Measurements from ENCODE around the gene PCDH15. TPM values are rescaled to one million over a fixed set of nuclear protein-coding genes. Genes with fewer than 3 reads are reported as not detected.

PCDH15 gene
- total and polyA plus RNA-seq, 2 of the 4 experiments (the other 2 are of a cell fraction), result not detected

DNA sequence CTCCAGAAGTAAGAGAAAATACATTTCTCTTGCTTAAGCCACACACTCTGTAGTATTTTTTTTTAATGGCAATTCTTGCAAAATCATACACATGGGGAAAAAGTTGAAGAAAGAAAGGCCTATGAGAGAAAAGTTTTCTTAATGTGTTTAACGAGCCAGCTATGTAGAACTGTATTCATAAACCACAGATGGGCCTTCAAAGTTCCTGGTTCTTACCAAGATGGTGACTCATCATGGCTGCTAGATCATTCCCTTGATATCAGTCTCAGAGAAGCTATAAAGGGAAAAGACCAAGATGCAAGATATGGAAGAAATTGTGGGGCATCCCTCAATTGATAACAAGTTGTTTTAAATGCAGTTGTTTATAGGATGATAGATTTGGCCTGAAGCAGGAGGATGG is 1035.7 kb downstream of the PCDH15 start:
- H3K23ac ChIP-seq (ENCODE audit: low read depth, low read length), result no peak overlapping the region
- no peak overlapping the region for H3K9ac ChIP-seq (ENCODE audit: low read depth, low read length)
- no peaks in the 10 kb centered on the region for H3K4me1 ChIP-seq (ENCODE audit: control insufficient read depth, insufficient read depth, low read length)
- H3K27me3 ChIP-seq (ENCODE audit: control insufficient read depth, insufficient read depth, low read length), result no peaks in the 10 kb centered on the region
- H3K4ac ChIP-seq (ENCODE audit: low read depth, low read length), result no peak overlapping the region
- no peaks in the 10 kb centered on the region for H3K9me1 ChIP-seq (ENCODE audit: insufficient read depth, low read length)
- no peak overlapping the region for H3K56ac ChIP-seq (ENCODE audit: extremely low read depth, insufficient read depth, low read length)
- no peak overlapping the region for H4K5ac ChIP-seq (ENCODE audit: low read depth, low read length)
- H4K8ac ChIP-seq (ENCODE audit: low read depth in 2 of 2, low read length in 2 of 2), result no peak overlapping the region
- no peak for DNase-seq
- no peak overlapping the region for H3K14ac ChIP-seq (replicated peaks; ENCODE audit: low read depth, low read length)
- no peaks in the 10 kb centered on the region for H3K9me3 ChIP-seq (ENCODE audit: control insufficient read depth, insufficient read depth, low read length)
- H3K36me3 ChIP-seq (ENCODE audit: control insufficient read depth, insufficient read depth, low read length), result no peaks in the 10 kb centered on the region
- no peak overlapping the region for H2AFZ ChIP-seq (replicated peaks; ENCODE audit: low read length, poor library complexity)
- H2AK5ac ChIP-seq (ENCODE audit: low read depth, low read length), result no peak overlapping the region
- no peak for ATAC-seq (ENCODE audit: low read depth)
- dilution Hi-C loops (cut with HindIII; ENCODE audit: low sequenced_read_pairs, unreplicated experiment), result no loop called here
- no peak overlapping the region for H3K18ac ChIP-seq (ENCODE audit: low read depth, low read length)
- no peak overlapping the region for H3K27ac ChIP-seq (ENCODE audit: insufficient read depth, low read length)
- CTCF ChIA-PET, result no interaction called here
- no TSS peak for BruUV-seq (replicated peaks)
- no peaks in the 10 kb centered on the region for H3K79me1 ChIP-seq (ENCODE audit: low read depth in 1 of 2, low read length in 2 of 2)
- H2AK9ac ChIP-seq (replicated peaks; ENCODE audit: low read depth, low read length, poor library complexity), result no peak overlapping the region
- WGBS, 2 experiments (ENCODE audit: extremely low coverage in 2 of 2, insufficient read length in 1 of 2), result no CpG with 5 or more reads among the region's 1 CpG
- in situ Hi-C loops (cut with MboI; ENCODE audit: low sequenced_read_pairs), result no loop called here
- no peak overlapping the region for H2BK20ac ChIP-seq (ENCODE audit: low read depth, low read length)
- no peak overlapping the region for H2BK120ac ChIP-seq (ENCODE audit: low read depth, low read length)
- no peaks in the 10 kb centered on the region for H4K20me1 ChIP-seq (ENCODE audit: insufficient read depth, low read length)
- intact Hi-C loops (cut with micrococcal nuclease), result no loop called here
- H2BK15ac ChIP-seq (ENCODE audit: low read depth, low read length), result no peak overlapping the region
- H4K91ac ChIP-seq (ENCODE audit: insufficient read depth, low read depth, low read length), result no peak overlapping the region
- POLR2A ChIA-PET (ENCODE audit: unreplicated experiment), result no interaction called here
- no peak overlapping the region for H3K4me2 ChIP-seq (ENCODE audit: low read depth, low read length)
- H3K4me3 ChIP-seq (ENCODE audit: insufficient read depth, low read depth, low read length), result no peak overlapping the region
- TF ChIP-seq NFE2L2 (IDR thresholded peaks at IDR 0.05; ENCODE audit: low read depth, low read length) (no peak), POLR2A (IDR thresholded peaks at IDR 0.05; ENCODE audit: low read depth, low read length) (no peak), MXI1 (IDR thresholded peaks at IDR 0.05; ENCODE audit: borderline replicate concordance, low read depth, low read length) (no peak)
- TF ChIP-seq, protein P1, sequence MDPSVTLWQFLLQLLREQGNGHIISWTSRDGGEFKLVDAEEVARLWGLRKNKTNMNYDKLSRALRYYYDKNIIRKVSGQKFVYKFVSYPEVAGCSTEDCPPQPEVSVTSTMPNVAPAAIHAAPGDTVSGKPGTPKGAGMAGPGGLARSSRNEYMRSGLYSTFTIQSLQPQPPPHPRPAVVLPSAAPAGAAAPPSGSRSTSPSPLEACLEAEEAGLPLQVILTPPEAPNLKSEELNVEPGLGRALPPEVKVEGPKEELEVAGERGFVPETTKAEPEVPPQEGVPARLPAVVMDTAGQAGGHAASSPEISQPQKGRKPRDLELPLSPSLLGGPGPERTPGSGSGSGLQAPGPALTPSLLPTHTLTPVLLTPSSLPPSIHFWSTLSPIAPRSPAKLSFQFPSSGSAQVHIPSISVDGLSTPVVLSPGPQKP (IDR thresholded peaks at IDR 0.05; ENCODE audit: borderline replicate concordance, low read depth, low read length), result no peak
- no peak overlapping the region for H2BK5ac ChIP-seq (ENCODE audit: low read depth, low read length, poor library complexity, severe bottlenecking)

All from IMR-90 (cell line).